ENCODE measurements around the gene FGFBP3. TPM values are rescaled to one million over a fixed set of nuclear protein-coding genes. Genes with fewer than 3 reads are reported as not detected.

The FGFBP3 gene
- total RNA-seq, 4 donors from 2014 or later, result 1.2 TPM; not detected in 2

DNA sequence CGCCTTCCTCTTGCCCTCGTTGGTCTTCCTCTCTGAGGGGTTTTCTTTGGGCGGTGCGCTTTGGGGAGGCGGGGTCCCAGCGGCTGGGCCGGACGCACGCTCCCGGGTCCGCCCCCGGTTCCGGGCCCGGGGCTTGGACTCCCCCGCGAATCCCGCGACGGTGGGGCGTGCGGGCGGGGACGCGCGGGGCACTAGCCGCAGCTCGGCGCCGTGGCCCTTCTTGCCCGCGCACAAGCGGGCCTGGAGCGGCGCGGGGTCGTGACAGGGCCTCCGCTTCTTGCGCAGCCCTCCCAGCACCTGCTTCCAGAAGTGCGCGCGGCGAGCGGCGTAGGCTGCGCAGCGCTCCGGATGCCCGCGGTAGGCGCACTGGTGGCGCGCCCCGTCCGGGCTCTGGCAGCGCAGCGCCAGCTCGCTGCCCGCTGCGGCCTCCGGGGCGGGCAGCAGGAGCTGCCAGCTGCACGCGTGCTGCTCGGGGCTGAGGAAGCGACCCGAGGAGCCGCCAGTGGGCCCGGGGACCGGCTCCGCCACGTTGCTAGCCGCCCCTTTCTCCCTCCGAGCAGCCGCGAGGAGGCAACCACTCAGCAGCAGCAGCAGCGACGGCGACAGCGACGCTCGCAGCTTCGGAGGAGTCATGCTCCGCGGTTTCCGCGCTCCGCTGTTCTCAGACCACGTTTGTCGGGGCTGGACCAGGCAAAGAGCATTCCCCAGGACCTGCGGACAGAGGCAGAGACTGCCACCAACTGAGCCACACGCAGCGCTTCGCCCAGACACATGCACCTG lies 759 bp downstream of the FGFBP3 start:
- no peaks in the 10 kb centered on the region for H3K27me3 ChIP-seq
- peak; percentile 45 to 56 for DNase-seq
- H3K9me3 ChIP-seq, result no peaks in the 10 kb centered on the region
- peak overlapping the region; percentile 31 to 83 for H3K4me3 ChIP-seq
- intact Hi-C loops (cut with DNase I; ENCODE audit: low total_unique reads), result no loop called here
- peak overlapping the region; percentile 53 to 68 for H3K27ac ChIP-seq
- TF ChIP-seq, protein P1, sequence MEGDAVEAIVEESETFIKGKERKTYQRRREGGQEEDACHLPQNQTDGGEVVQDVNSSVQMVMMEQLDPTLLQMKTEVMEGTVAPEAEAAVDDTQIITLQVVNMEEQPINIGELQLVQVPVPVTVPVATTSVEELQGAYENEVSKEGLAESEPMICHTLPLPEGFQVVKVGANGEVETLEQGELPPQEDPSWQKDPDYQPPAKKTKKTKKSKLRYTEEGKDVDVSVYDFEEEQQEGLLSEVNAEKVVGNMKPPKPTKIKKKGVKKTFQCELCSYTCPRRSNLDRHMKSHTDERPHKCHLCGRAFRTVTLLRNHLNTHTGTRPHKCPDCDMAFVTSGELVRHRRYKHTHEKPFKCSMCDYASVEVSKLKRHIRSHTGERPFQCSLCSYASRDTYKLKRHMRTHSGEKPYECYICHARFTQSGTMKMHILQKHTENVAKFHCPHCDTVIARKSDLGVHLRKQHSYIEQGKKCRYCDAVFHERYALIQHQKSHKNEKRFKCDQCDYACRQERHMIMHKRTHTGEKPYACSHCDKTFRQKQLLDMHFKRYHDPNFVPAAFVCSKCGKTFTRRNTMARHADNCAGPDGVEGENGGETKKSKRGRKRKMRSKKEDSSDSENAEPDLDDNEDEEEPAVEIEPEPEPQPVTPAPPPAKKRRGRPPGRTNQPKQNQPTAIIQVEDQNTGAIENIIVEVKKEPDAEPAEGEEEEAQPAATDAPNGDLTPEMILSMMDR (IDR thresholded peaks at IDR 0.05), result peak; percentile 8 to 37 (median 24)
- TF ChIP-seq POLR2A (IDR thresholded peaks at IDR 0.05), result no peak
- H3K36me3 ChIP-seq, result no peaks in the 10 kb centered on the region
- H3K4me1 ChIP-seq, result no peaks in the 10 kb centered on the region

DNA sequence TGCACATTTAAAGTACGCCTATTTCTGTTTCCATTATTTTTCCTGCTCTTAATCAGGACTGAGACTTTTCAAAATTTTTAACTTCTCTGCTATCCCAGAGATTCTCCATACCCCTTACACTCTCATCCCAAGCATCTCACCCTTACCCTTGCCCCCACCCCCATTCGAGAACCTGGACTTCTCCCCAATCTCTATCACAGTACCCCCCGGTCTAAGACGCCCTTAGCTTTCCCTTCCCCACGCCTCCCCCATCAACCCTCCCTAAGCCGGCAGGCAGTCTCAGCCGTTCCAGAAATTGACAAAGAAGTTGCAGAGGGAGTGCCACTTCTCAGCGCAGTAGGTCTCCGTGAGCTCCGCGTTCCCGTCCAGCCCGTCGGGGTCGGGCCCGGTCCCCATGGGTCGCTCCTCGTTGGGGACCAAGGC lies 1.4 kb downstream of the FGFBP3 start:
- intact Hi-C loops (cut with DNase I; ENCODE audit: low total_unique reads), result no loop called here
- no peak for DNase-seq

DNA sequence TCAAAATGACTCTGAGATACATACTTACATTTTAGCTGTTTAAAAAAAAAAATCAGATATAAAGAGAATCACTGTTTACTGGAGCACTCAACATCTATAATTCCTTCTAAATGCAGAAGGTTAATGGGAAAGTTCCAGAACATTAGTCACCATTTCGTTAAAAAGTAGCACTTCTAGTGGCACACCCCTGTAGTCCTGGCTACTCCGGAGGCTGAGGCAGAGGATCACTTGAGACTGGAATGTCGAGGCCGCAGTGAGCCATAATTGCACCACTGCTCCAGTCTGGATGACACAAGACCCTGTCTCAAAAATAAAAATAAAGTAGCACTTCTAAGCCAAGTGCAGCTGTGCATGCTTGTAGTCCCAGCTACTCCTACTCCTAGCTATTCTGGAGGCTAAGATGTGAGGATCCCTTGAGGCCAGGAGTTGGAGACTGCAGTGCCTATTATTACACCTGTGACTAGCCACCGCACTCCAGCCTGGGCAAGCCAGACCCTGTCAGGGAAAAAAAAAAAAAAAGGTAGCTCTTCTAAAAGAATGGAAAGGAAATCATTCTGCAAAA lies 2.2 kb downstream of the FGFBP3 start:
- Histone ChIP-seq H3K27me3 (no peaks in the 10 kb centered on the region), H3K36me3 (no peaks in the 10 kb centered on the region), H3K27ac (no peak overlapping the region), H3K4me3 (no peak overlapping the region), H3K4me1 (no peaks in the 10 kb centered on the region), H3K9me3 (no peaks in the 10 kb centered on the region)
- intact Hi-C loops (cut with DNase I; ENCODE audit: low total_unique reads), result no loop called here
- DNase-seq, result no peak
- no peak for TF ChIP-seq POLR2A (IDR thresholded peaks at IDR 0.05)
- TF ChIP-seq, protein P1 (IDR thresholded peaks at IDR 0.05), result no peak

More for the DNA sequence above, 1.4 kb downstream of the FGFBP3 start:
- H3K9me3 ChIP-seq, result no peaks in the 10 kb centered on the region
- H3K27ac ChIP-seq, result peak overlapping the region; percentile 53 to 68
- no peaks in the 10 kb centered on the region for H3K27me3 ChIP-seq
- peak overlapping the region; percentile 31 to 83 for H3K4me3 ChIP-seq
- no peaks in the 10 kb centered on the region for H3K4me1 ChIP-seq
- no peaks in the 10 kb centered on the region for H3K36me3 ChIP-seq
- no peak for TF ChIP-seq POLR2A (IDR thresholded peaks at IDR 0.05)
- TF ChIP-seq, protein P1 (IDR thresholded peaks at IDR 0.05), result no peak

DNA sequence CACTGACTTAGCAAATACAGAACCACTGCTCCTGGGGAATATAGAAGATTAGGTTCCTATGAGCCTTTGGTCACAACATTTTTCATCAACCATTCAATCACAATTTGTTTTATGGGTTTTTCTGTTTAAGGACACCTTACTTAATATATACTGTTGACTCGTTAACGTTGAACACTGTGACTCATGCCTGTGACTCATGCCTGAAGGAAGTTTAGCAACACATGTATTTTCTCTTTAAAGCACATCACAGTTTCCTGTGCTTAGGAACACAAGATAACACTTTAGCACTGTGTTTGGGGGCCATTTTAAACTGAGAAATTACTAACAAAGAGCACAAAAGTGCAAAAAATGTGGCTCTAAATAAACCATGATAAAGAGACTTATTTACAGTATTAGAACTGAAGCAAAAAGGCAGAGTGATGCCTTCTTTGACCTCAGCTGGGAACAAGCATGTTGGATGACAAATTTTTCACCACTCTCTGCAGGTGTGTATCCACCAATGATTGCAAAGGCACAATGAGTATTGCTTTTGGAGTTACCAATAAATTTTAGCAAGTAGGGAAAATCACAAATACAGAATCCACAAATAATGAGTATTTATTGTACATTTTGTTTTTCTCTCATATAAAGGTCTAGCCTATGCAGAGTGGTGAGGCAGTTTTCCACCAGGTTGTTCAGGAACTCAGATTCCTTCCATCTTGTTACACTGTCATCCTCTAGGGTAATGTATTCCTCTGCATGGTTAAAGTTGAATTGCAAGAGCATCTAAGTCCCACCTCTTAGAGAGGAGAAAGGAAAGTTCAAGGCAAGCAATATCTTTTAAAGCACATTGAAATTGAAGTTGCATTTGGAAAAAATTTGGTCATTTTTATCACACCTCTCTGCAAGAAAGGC lies 7.3 kb downstream of the FGFBP3 start:
- H3K27ac ChIP-seq, result no peak overlapping the region

More for the DNA sequence above, 7.3 kb downstream of the FGFBP3 start:
- H3K9me3 ChIP-seq, result no peaks in the 10 kb centered on the region
- H3K4me1 ChIP-seq, result no peaks in the 10 kb centered on the region
- no peak for TF ChIP-seq POLR2A (IDR thresholded peaks at IDR 0.05)
- TF ChIP-seq, protein P1 (IDR thresholded peaks at IDR 0.05), result no peak
- H3K36me3 ChIP-seq, result no peaks in the 10 kb centered on the region
- peak in 1 of 2 donors; percentile 47 for DNase-seq
- H3K27me3 ChIP-seq, result no peaks in the 10 kb centered on the region
- no peak overlapping the region for H3K4me3 ChIP-seq
- intact Hi-C loops (cut with DNase I; ENCODE audit: low total_unique reads), result no loop called here
